Right atrium auricular region (tissue), 2 donors: ENCODE results near the gene MCUR1. TPM values are rescaled to one million over a fixed set of nuclear protein-coding genes. Genes with fewer than 3 reads are reported as not detected.

Source experiments
- DNase-seq: peaks from one replicate; pipeline ENCODE4 v3.0.0-alpha.2; 2019; ENCODE audit warnings: low spot score
- H3K27ac ChIP-seq, 2 donors: fragments of 200-600 bp; sonication (generic); 1 replicate in 1 of 2; 2 replicates in 1 of 2; pipeline ENCODE4 v1.5.1; 2016 to 2019
- H3K27me3 ChIP-seq, 2 donors: fragments of 200-600 bp; sonication (generic); one replicate each; pipeline versions ENCODE4 v1.5.1 to v1.6.0; 2017 to 2019
- H3K36me3 ChIP-seq: fragments of 200-600 bp; sonication (generic); one replicate; pipeline ENCODE4 v1.5.1; 2016
- H3K4me1 ChIP-seq, 2 donors: fragments of 200-600 bp; sonication (generic); one replicate each; pipeline versions ENCODE4 v1.5.1 to v1.6.0; 2017 to 2019
- H3K4me3 ChIP-seq, 2 donors: fragments of 200-600 bp; sonication (generic); 1 replicate in 1 of 2; 2 replicates in 1 of 2; pipeline ENCODE4 v1.5.1; 2017 to 2019; ENCODE audit warnings: mild to moderate bottlenecking in 1 of 2, moderate library complexity in 1 of 2
- H3K9me3 ChIP-seq, 2 donors: fragments of 200-600 bp; sonication (generic); one replicate each; pipeline ENCODE4 v1.5.1; 2019
- CTCF ChIP-seq, 2 donors: fragments of 200-600 bp; sonication (generic); IDR thresholded peaks; one replicate each; pipeline ENCODE4 v1.5.1; 2019; ENCODE audit warnings: antibody characterized with exemption in 2 of 2
- total RNA-seq, 2 donors: library from RNA; depleted of rRNA; stranded (reverse); fragments of >200 nt; gene quantifications; one replicate each; pipeline ENCODE4 v1.1.0, GENCODE V29; 2016

The MCUR1 gene
- total RNA-seq, 2 donors from 2014 or later: 11.0 to 11.2 TPM

- no peak for TF ChIP-seq CTCF (IDR thresholded peaks at IDR 0.05)
- Histone ChIP-seq H3K36me3 (peaks cover under 1% of the 10 kb centered on the region), H3K4me3 (no peak overlapping the region), H3K27ac (peak overlapping the region in 1 of 2 donors; percentile 0), H3K4me1 (peaks cover 0 to 41% of the 10 kb centered on the region in 2 donors), H3K27me3 (no peaks in the 10 kb centered on the region), H3K9me3 (no peaks in the 10 kb centered on the region)
- no peak for DNase-seq
Observed at GRCh38 chr6:13811627-13812358, 2.6 kb downstream of the MCUR1 start.

GRCh38 chr6:13810688-13811446 is 3.5 kb downstream of the MCUR1 start:
- TF ChIP-seq CTCF (IDR thresholded peaks at IDR 0.05): no peak
- H3K4me3 ChIP-seq: no peak overlapping the region
- H3K27me3 ChIP-seq: no peaks in the 10 kb centered on the region
- no peaks in the 10 kb centered on the region for H3K9me3 ChIP-seq
- peaks cover 0 to 41% of the 10 kb centered on the region in 2 donors for H3K4me1 ChIP-seq
- peak overlapping the region in 1 of 2 donors; percentile 0 for H3K27ac ChIP-seq
- DNase-seq: no peak
- H3K36me3 ChIP-seq: peaks cover 9% of the 10 kb centered on the region

GRCh38 chr6:13808801-13809200 is 5.6 kb downstream of the MCUR1 start:
- Histone ChIP-seq H3K4me3 (no peak overlapping the region), H3K27ac (no peak overlapping the region), H3K27me3 (no peaks in the 10 kb centered on the region), H3K4me1 (peaks cover 0 to 33% of the 10 kb centered on the region in 2 donors), H3K9me3 (no peaks in the 10 kb centered on the region), H3K36me3 (peaks cover 17% of the 10 kb centered on the region)
- no peak for DNase-seq
- no peak for TF ChIP-seq CTCF (IDR thresholded peaks at IDR 0.05)

GRCh38 chr6:13807696-13808095 is 6.7 kb downstream of the MCUR1 start:
- TF ChIP-seq CTCF (IDR thresholded peaks at IDR 0.05): no peak
- Histone ChIP-seq H3K36me3 (peaks cover 17% of the 10 kb centered on the region), H3K4me1 (peaks cover 0 to 24% of the 10 kb centered on the region in 2 donors), H3K4me3 (no peak overlapping the region), H3K27ac (no peak overlapping the region), H3K9me3 (no peaks in the 10 kb centered on the region), H3K27me3 (no peaks in the 10 kb centered on the region)
- no peak for DNase-seq

- Histone ChIP-seq H3K9me3 (no peaks in the 10 kb centered on the region), H3K4me3 (no peak overlapping the region), H3K27ac (no peak overlapping the region), H3K4me1 (no peaks in the 10 kb centered on the region), H3K36me3 (peaks cover 34% of the 10 kb centered on the region), H3K27me3 (no peaks in the 10 kb centered on the region)
- TF ChIP-seq CTCF (IDR thresholded peaks at IDR 0.05): no peak
- no peak for DNase-seq
Observed at GRCh38 chr6:13803581-13803980, 10.8 kb downstream of the MCUR1 start.
